Transverse colon (tissue), 4 donors: ENCODE data around the gene DIS3L2. TPM values are rescaled to one million over a fixed set of nuclear protein-coding genes. Genes with fewer than 3 reads are reported as not detected.

ENCODE experiments used
- DNase-seq: peaks from one replicate; pipeline ENCODE4 v3.0.0-alpha.2; 2019
- H3K27ac ChIP-seq, 4 donors: fragments of 200-600 bp; sonication (generic); 2 replicates each; pipeline ENCODE4 v1.5.1; 2016 to 2018; ENCODE audit warnings: inconsistent platforms in 4 of 4
- H3K27me3 ChIP-seq: fragments of 200-600 bp; sonication (generic); 2 replicates; pipeline ENCODE4 v1.5.1; 2017; ENCODE audit warnings: inconsistent platforms
- H3K36me3 ChIP-seq, 4 donors: fragments of 200-600 bp; sonication (generic); 2 replicates each; pipeline ENCODE4 v1.5.1; 2017 to 2019; ENCODE audit warnings: inconsistent platforms in 4 of 4
- H3K4me1 ChIP-seq, 4 donors: fragments of 200-600 bp; sonication (generic); 2 replicates each; pipeline ENCODE4 v1.5.1; 2017 to 2020; ENCODE audit warnings: inconsistent platforms in 4 of 4
- H3K4me3 ChIP-seq, 4 donors: fragments of 200-600 bp; sonication (generic); 1 replicate in 1 of 4; 2 replicates in 3 of 4; pipeline versions ENCODE4 v1.5.1 to v1.6.1; 2017 to 2019; ENCODE audit warnings: inconsistent platforms in 4 of 4
- H3K9me3 ChIP-seq, 2 donors: fragments of 200-600 bp; sonication (generic); 2 replicates each; pipeline ENCODE4 v1.5.1; 2017 to 2019; ENCODE audit warnings: inconsistent platforms in 2 of 2
- EP300 ChIP-seq: sonication (generic); formaldehyde crosslinking; IDR thresholded peaks from one replicate; pipeline ENCODE4 v1.6.1; 2017; ENCODE audit warnings: antibody characterized with exemption, low read depth
- POLR2A ChIP-seq: fragments of 450-650 bp; IDR thresholded peaks from one replicate; pipeline ENCODE4 v1.6.1; 2016; ENCODE audit warnings: antibody characterized with exemption, mild to moderate bottlenecking, moderate library complexity
- POLR2AphosphoS5 ChIP-seq, 3 donors: sonication (generic); formaldehyde crosslinking; IDR thresholded peaks; one replicate each; pipeline ENCODE4 v1.6.1; 2016; ENCODE audit warnings: antibody characterized with exemption in 3 of 3
- WGBS, 2 donors: methylation state at CpG; one replicate each; pipeline ENCODE4 v1.1.5; 2018; ENCODE audit warnings: low coverage in 1 of 2; 5-methylcytosine and 5-hydroxymethylcytosine counted together
- in situ Hi-C, 4 donors: fragments of 200-750 bp; cut with MboI; loops; one replicate each; pipeline versions ENCODE4 v1.15.0 to v1.15.1; 2017; ENCODE audit warnings: low sequenced_read_pairs in 3 of 4, low pct_ligation_motif_present in 1 of 4, low pct_unique_long_range_greater_than_20kb in 1 of 4
- intact Hi-C: fragments of 100-400 bp; cut with DNase I; formaldehyde crosslinking; loops from one replicate; pipeline ENCODE4 v1.15.1; 2023; ENCODE audit warnings: low total_unique reads
- total RNA-seq, 4 donors: library from RNA; depleted of rRNA; stranded (reverse); fragments of >200 nt; gene quantifications; one replicate each; pipeline ENCODE4 v1.1.0, GENCODE V29; 2016
- TF ChIP-seq, protein P1 (sequence below), 5 experiments: fragments of 200-600 bp in 3 of 5; fragments of 450-650 bp in 2 of 5; sonication (generic) in 3 of 5; IDR thresholded peaks; 1 replicate in 2 of 5; 2 replicates in 3 of 5; pipeline ENCODE4 v1.5.1; 2016 to 2017; ENCODE audit warnings: antibody characterized with exemption in 5 of 5, inconsistent platforms in 3 of 5, mild to moderate bottlenecking in 2 of 5, moderate library complexity in 1 of 5

Gene DIS3L2
- total RNA-seq, 4 donors from 2014 or later: 24.7 to 99.9 (median 51.2) TPM

DNA sequence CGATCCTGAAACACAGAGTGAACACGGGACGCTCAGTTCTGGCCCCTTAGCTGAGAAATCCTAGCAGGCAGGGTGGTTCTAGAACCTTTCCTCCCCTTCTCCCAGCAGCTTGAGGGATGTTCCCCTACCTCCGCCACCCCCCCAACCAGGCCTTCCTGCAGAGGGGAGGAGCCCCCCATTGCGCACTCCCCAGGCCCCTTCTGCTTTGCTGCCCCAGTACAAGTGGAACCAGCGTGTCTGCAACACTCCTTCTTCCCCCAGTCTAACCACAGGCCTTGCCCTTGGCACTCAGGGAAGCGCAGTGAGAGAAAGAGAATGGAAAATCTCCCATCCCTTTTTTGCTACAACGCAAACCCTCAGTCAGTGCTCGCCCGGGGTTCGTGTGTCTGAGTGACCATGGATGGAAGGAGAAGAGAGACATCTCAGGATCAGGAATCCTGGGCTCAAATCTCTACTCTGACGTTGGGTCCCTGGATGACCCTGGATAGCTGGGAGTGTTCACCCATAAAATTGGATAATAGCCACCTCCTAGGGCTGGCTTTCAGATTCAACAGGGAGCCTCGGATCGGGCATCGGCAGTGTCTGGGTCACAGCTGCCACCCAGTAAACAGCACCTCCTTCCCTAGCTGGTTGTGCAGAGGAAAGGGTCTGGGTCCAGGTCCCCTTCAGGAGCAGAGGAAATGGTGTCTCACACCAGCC is 39.1 kb upstream of the DIS3L2 start:
- in situ Hi-C loops: loop anchor here in 3 of 4 donors (10.0 to 25.0 kb wide), 4 partner anchors 212 to 515 kb away; no protein-coding TSS in a partner anchor
- 73 to 78% methylated on average over 7 to 15 of the region's 15 CpGs for WGBS, 2 donors
- H3K4me3 ChIP-seq: no peak overlapping the region
- peaks cover 55% of the 10 kb centered on the region for H3K27me3 ChIP-seq
- no peak for TF ChIP-seq POLR2AphosphoS5 (IDR thresholded peaks at IDR 0.05)
- TF ChIP-seq EP300: no peak
- TF ChIP-seq POLR2A: no peak
- TF ChIP-seq, protein P1, sequence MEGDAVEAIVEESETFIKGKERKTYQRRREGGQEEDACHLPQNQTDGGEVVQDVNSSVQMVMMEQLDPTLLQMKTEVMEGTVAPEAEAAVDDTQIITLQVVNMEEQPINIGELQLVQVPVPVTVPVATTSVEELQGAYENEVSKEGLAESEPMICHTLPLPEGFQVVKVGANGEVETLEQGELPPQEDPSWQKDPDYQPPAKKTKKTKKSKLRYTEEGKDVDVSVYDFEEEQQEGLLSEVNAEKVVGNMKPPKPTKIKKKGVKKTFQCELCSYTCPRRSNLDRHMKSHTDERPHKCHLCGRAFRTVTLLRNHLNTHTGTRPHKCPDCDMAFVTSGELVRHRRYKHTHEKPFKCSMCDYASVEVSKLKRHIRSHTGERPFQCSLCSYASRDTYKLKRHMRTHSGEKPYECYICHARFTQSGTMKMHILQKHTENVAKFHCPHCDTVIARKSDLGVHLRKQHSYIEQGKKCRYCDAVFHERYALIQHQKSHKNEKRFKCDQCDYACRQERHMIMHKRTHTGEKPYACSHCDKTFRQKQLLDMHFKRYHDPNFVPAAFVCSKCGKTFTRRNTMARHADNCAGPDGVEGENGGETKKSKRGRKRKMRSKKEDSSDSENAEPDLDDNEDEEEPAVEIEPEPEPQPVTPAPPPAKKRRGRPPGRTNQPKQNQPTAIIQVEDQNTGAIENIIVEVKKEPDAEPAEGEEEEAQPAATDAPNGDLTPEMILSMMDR (IDR thresholded peaks at IDR 0.05): no peak
- no peaks in the 10 kb centered on the region for H3K36me3 ChIP-seq
- intact Hi-C loops: no loop called here
- no peak overlapping the region for H3K27ac ChIP-seq
- no peaks in the 10 kb centered on the region for H3K9me3 ChIP-seq
- no peak for DNase-seq
- peaks cover 13 to 23% (median 20%) of the 10 kb centered on the region in 4 donors for H3K4me1 ChIP-seq

DNA sequence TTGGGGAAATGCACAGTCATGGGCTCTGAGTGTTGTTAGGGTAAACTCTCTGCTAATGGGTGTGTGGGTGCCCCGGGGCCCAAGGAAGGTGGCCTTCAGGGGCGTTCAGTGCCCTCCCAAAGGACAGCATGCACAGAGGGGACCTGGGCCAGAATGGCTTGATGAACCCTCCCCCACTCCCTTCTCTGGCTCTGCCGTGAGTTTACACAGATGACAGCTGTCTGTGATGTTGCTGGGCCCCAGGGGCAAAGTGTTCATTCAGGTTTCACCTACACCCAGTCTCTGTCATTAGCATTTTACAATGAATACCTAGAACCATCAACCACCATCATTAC is 38.5 kb upstream of the DIS3L2 start:
- H3K9me3 ChIP-seq: no peaks in the 10 kb centered on the region
- no peak overlapping the region for H3K27ac ChIP-seq
- peaks cover 60% of the 10 kb centered on the region for H3K27me3 ChIP-seq
- no peaks in the 10 kb centered on the region for H3K36me3 ChIP-seq
- no peak overlapping the region for H3K4me3 ChIP-seq
- in situ Hi-C loops: loop anchor here in 3 of 4 donors (10.0 to 25.0 kb wide), 4 partner anchors 212 to 514 kb away; no protein-coding TSS in a partner anchor
- no peak for TF ChIP-seq POLR2A
- no peak for TF ChIP-seq POLR2AphosphoS5 (IDR thresholded peaks at IDR 0.05)
- TF ChIP-seq, protein P1 (IDR thresholded peaks at IDR 0.05): no peak
- TF ChIP-seq EP300: no peak
- H3K4me1 ChIP-seq: peaks cover 13 to 24% (median 20%) of the 10 kb centered on the region in 4 donors
- 75 to 83% methylated on average over 2 to 3 of the region's 3 CpGs for WGBS, 2 donors
- intact Hi-C loops: no loop called here
- DNase-seq: no peak

DNA sequence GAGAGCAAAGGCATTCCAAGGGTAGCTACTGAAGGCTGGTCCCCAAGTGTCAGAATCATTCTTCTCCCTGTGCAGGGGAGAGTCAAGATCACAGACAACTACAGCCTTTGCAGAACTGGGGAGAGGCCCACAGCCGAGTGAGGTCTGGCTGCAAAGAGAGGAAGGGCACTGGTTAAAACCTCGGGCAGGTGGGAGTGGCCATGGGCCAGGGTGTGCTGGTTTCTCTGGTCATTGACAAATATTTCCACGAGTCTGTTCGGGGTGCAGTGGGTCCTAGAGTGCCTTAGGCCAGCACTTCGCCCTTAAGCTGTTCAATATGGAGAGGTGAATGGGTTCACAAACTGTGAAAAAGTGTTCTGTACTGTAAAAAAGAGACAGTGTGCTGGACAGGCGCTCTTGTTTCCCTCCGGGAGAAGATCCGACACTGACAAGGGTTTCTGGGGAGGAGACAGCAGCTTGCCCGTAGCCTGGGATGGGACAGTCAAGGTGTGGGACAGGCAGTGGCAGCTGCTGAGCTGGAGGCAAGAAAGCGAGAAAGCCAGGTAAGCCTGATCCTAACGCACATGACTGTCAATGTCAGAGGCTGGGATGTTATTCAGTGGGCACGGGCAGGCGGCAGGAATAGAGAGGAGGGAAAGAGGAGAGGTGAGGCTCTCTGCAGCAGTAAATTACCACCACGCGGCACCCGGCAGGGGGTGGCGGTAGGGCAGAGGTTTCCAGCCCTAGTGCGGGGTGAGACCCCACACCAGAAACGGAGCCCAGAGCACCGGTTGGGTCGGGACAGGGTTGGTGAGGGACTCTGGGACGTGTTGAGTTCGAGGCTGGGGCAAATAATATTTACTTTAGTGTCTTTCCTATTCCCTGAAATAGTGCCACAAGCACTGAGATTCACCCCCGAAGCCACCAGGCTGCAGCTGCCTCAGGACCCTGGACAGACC is 37.3 kb upstream of the DIS3L2 start:
- TF ChIP-seq, protein P1 (IDR thresholded peaks at IDR 0.05): no peak
- TF ChIP-seq POLR2A: no peak
- no peak for TF ChIP-seq EP300
- no peaks in the 10 kb centered on the region for H3K9me3 ChIP-seq
- 60 to 68% methylated on average over 1 to 24 of the region's 24 CpGs for WGBS, 2 donors
- no peak for DNase-seq
- peaks cover 72% of the 10 kb centered on the region for H3K27me3 ChIP-seq
- H3K4me3 ChIP-seq: no peak overlapping the region
- intact Hi-C loops: no loop called here
- H3K36me3 ChIP-seq: no peaks in the 10 kb centered on the region
- no peak overlapping the region for H3K27ac ChIP-seq
- H3K4me1 ChIP-seq: peaks cover 13 to 24% (median 20%) of the 10 kb centered on the region in 4 donors
- in situ Hi-C loops: loop anchor here in 3 of 4 donors (10.0 to 25.0 kb wide), 4 partner anchors 211 to 513 kb away; no protein-coding TSS in a partner anchor

DNA sequence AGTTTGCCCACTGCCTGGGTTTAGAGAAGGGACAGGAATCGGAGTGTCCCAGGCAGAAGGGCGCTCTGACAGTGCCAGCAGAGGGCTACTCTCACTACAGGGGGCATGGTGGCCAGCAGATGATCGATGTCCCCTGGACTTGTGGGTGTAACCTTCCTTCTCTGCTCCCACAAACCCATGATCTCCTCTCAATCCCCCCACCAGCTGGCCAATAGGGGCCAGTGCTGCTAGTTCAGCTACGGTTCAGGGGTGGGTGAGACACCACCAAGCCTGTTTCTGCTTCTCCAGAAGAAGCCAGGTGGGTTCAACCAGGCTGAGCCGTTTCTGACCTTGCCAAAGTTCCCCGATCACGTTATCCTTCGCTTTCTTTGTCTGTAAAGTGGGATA is 36.6 kb upstream of the DIS3L2 start:
- H3K27me3 ChIP-seq: peaks cover 74% of the 10 kb centered on the region
- in situ Hi-C loops: loop anchor here (10.0 to 25.0 kb wide), 5 partner anchors 210 to 512 kb away; no protein-coding TSS in a partner anchor
- WGBS, 2 donors: 27% methylated on average over 7 of the region's 8 CpGs; no CpG with 5 or more reads in 1 of the 2 donors

More for the DNA sequence above, 36.6 kb upstream of the DIS3L2 start:
- Histone ChIP-seq H3K4me1 (peaks cover 13 to 24% (median 20%) of the 10 kb centered on the region in 4 donors), H3K36me3 (no peaks in the 10 kb centered on the region), H3K27ac (no peak overlapping the region), H3K9me3 (no peaks in the 10 kb centered on the region), H3K4me3 (peak overlapping the region in 1 of 4 donors; percentile 49)
- TF ChIP-seq POLR2AphosphoS5 (IDR thresholded peaks at IDR 0.05) (no peak), EP300 (no peak), POLR2A (no peak)
- TF ChIP-seq, protein P1 (IDR thresholded peaks at IDR 0.05): no peak
- intact Hi-C loops: loop anchor here (5.0 kb wide), 1 partner anchor 217 kb away; no protein-coding TSS in a partner anchor
- no peak for DNase-seq
